GM10847 (cell line): ENCODE data around the gene WDR76.

ENCODE experiments used
- POLR2A ChIP-seq: IDR thresholded peaks from 2 replicates; pipeline ENCODE4 v1.6.1; 2011; ENCODE audit not compliant: insufficient read length; ENCODE audit errors: extremely low read depth

Gene WDR76

DNA sequence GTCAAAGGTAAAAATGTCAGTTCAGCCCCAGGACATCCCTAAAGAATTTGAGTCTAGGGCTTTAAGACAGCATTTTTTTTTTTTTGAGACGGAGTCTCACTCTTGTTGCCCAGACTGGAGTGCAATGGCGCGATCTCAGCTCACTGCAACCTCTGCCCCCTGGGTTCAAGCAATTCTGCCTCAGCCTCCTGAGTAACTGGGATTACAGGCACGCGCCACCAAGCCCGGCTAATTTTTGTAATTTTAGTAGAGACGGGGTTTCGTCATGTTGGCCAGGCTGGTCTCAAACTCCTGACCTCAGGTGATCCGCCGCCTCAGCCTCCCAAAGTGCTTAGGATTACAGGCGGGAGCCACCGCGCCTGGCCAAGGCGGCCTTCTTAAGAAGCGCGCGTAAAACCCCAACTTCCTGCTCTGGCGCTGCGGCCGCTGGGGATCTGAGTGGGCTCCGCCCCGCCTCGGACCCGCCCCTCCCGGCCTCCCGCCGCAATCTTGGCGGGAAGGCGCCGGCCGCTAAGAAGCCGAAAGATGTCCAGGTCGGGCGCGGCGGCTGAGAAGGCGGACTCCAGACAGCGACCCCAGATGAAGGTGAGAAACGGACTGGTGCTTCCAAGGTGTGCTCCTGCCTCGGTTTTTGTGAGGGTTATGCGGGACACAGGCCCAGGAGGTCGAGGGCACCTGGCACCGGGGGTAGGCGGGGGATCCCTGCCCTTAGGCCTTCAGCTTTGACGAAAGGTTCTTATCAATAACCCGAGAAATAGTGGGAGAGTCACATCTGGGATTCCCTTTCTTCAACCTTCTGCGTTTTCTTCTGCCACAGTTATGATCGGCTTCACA is at the start of gene WDR76:
Gene WDR76 (plus strand): TSS at position 495 of the 834 bp plus-strand sequence. CDS start 31 bp downstream, at position 526.
- TF ChIP-seq POLR2A = peak; percentile 24

DNA sequence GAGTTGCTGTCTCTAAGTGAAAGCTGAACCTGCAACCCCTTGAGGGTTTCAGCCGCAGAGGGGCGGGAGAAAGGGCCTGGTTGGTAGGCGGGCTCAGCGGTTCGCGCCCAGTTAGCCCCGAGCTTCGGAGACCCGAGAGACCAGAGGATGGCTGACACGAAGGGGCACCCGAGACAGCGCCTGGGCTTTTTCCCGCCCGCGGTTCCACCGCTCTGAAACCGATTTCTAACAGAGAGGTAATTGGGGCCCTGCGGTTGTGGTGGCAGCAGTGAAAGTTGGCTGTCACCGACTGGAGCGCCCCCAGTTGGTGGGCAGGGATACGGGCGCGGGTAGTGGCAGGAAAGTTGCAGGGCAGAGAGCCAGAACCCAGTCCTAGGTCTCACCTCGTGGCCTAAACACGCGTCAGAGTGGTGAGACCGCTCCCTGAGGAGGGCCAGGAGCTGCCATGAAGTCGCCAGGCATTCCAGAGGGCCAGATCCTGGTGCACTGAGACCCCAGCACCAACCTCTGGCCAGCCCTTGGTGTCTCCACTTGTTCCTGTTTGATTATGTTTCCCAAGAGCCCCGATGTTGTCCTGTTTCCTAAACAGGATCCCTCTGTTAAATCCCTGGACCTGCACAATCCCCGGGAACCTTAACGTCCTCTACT is 49.4 kb upstream of the WDR76 start:
- TF ChIP-seq POLR2A = peak; percentile 38

DNA sequence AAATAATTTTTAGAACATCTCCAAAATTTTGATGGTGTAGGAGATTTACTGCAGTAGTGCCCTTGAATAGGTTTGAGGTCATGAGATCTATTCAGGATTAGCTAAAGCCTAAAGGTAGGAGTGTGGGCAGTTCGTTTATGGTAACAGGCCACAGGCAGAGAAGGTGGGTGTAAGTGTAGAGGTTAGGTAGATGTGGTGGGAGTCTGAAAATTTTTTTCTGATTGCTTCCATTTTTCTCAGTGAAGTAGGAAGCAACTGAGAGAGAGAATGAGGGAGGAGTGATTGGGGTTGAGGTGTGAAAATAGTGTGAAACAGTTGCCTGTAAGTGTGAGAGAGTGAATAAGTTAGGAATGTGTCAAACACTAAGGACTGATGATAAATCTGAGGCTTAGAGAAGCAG is 47.8 kb upstream of the WDR76 start:
- TF ChIP-seq POLR2A = no peak

DNA sequence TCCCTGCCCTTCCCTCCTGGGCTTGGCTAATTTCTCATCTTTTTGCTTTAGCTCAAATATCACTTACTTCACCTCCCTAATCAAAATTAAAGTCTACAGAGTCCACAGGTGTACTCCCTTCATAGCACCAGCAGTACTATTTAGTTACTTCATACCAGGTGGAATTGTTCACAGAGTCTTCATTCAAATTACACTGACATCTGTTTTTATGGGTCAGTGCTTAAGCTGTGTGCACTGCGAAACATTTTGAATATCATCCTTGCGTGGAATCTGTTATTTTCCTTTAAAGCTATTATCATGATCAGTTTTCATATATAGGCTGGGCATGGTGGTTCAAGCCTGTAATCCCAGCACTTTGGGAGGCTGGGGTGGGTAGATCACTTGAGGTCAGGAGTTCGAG is 37.4 kb upstream of the WDR76 start:
- no peak for TF ChIP-seq POLR2A

DNA sequence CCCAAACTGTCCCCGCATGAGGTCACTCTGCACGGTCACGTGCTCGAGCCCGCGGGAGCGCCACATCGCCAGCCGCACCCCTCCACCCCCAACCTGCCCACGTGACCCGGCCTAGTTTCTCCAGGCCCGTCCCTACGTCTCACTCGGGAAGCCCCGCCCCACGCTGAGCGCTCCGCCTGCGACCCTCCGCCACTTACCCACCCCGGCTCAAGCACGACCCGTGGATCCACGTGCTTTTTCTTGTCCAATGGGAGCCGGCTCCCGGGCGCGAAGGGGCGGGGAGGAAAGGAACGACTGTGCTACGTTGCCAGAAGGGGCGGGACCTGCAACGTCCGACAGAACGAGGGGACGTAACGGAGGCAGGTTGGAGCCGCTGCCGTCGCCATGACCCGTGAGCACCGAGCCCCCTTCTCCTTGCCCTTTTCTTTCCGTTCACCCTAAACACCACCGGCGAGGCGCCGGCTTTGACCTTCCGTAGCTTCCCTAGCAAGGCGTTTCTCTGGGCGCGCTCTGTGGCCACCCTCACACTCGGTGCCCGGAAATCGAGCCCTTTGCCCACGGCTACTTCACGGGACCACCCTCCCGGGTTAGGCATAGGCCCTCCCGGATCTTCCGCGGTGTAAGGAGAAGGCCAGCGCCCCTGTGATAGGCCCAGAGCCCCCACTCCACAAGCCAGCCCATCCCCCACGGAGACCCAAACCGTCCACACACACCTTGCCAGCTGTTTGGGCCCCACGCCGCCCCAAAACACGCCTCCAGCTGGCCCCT is 34.6 kb upstream of the WDR76 start, which contains the start of gene SERF2:
Gene SERF2 (plus strand): TSS at position 328 of the 768 bp plus-strand sequence. CDS start 57 bp downstream, at position 385.
- peak; percentile 90 for TF ChIP-seq POLR2A

DNA sequence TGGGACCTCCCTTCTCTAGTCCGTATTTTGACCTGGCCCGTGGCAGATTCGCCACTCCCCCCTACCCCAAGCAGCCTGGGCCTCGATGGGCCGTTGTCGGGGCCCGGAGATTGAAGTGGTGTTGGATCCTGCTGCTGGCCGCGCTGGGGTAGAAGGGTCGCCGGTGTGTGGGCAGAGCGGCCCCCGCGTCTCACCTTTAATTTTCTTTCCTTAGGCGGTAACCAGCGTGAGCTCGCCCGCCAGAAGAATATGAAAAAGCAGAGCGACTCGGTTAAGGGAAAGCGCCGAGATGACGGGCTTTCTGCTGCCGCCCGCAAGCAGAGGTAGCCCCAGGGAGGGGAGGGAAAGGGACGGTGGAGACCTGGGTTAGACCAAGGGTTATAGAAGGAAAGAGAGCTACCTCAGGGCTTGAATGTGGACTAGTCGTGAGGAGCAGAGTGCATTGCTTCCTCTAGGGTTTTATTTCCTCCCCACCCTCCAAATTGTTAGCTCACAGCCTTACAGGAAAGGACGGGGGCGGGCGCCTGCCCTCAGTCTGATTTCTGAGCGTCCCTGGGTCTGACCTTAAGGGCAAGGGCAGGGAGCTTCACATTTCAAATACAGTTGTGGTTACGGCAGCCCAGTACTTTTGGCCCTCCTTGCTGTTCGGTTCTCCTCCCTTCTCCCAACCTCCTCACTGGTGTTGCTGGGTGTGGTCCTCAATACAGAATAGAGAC is 33.9 kb upstream of the WDR76 start:
- no peak for TF ChIP-seq POLR2A

DNA sequence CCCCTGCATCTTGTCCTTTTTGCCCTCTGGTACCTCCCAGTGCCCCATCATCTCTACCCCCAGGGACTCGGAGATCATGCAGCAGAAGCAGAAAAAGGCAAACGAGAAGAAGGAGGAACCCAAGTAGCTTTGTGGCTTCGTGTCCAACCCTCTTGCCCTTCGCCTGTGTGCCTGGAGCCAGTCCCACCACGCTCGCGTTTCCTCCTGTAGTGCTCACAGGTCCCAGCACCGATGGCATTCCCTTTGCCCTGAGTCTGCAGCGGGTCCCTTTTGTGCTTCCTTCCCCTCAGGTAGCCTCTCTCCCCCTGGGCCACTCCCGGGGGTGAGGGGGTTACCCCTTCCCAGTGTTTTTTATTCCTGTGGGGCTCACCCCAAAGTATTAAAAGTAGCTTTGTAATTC is 33.2 kb upstream of the WDR76 start:
- TF ChIP-seq POLR2A = no peak

DNA sequence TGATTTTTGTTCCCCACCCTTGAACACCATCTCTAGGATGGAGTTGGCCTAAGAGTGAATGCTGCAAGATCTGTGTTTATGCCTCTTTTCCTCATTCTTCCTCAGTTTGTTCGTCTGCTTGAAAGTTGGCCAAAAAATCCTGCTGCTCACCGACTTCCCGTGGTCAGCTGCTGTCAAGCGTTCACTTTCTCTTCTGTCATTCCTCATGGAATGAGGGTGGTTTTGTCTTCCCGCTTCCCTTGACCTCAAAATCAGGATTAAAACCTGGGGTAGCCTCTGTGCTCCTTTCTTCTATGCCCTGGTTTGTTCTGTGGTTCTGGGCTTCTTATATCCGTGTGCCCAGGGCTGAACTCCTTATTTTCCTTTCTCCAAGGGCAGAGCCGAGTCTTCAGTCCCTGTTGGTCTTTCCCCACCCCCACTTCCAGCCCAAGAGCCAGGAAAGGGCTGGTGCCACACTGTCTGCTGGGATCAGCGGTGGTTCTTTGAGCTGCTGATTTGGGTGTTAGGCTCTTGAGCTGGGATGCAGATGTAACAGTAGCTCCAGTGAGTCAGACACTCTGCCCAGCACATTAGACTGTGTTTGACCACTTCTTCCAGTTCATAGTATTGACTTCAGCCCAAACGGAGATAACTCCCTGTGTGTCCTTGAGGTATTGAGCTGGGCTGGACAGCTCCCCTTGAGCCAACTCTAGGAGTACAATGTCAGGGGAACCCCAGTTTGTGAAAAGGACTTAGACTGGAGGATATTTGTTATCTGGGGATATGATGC is 32.3 kb upstream of the WDR76 start:
- TF ChIP-seq POLR2A = no peak

DNA sequence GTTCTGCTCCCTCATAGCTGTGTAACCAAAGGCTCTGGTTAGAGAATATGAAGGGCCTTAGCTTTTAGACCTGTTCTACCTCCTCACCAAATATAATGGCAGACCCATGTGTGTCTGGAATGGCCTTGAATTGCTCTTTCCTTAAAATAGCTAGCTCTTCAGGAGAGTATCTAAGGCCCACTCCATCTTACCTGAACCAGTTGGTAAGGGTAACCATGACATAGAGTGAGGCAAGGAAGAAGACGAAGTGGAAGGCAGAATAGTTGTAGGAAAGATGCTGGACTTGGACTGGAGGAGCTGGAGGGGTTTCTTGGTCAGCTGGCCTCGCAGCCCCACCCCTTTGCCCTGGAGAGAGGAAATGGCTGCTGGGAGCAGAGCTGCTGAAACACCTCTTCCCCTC is 31.6 kb upstream of the WDR76 start:
- no peak for TF ChIP-seq POLR2A

DNA sequence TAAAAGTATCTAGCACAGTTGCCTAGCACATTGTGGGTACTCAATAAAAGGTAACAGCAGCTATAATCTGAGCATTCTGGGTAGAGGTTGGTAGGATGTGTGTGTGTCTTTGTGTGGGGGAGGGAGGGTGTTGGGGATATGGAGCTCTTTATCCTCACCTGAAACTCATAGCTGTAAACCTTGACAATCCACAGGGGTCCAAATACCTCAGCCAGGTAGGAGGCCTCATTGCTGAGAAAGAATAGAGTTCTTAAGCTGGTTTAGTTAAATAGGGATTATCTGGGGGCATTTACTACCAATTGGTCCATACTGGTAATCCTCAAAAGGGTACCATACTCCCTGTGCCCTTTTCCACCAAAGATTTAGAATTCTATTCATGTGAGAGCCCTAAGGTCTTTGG is 30.8 kb upstream of the WDR76 start:
- no peak for TF ChIP-seq POLR2A

DNA sequence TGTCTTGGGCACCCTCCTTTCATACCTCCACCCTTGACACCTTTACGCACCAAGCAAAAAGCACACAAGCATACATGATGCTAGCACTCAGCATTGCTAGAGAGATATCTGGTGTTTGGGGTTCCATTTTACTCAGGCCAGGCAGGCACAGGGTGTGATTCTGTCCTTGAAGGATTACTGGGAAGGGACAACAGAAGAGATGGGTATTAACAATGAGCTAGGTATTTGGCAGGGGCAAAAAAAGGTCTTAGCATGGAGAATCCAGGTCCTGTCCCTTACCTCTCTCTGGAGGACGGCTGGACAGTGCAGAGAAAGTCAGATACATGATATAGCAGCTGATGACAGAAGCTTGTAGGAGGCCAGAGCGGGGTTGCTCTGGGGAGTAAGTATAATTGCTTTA is 30.2 kb upstream of the WDR76 start:
- no peak for TF ChIP-seq POLR2A

DNA sequence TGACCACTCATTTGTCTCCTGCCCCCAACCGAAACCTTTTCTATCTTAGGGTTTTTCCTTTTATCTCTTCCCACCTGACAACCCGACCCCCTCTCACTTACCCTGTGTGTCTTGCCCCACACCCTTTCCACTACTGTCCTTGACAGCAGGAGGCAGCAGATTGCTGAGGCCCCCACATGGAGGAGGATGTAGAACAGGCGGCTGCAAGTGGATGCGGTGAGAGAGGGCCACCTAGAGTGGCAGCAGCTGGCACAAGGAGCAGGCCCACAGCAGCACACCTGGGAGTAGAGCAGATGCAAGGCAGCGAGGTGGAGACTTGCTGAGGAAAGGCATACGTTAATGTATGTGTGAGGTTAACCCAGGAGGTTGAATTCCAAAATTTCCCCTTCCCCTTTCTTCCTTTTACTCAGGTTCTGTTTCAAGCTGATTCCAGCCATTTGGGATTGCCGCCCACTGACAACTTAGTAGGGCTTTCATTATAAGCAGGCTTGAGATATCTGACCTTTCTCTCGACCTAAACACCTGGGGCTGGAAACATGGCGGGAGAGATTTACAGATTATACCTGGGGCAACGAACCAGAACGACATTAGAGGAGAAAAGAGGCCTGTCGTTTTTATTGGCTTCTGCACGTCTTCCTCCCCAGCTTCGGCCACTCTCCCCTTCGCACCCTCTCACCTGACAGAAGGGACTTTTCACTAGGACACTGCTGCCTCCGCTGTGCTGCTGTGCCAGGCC is 27.4 kb upstream of the WDR76 start:
- TF ChIP-seq POLR2A = no peak

DNA sequence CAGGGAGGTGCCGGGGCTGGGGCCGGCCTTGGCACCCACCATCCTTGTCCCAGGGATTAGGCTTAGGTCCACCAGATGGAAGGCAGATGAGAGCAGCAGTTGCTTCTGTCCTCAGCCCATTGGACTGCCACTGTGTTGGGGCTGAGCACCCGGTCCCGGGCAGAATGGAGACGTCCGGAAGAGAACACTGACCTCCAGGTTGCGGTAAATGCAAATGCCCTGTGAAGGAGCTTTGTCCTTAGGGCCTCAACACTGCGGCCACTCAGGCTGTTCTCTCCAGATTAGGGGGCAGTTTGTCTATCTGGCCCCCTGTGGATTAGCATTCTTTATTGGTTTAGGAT is 26.9 kb upstream of the WDR76 start, which contains the start of gene SERINC4:
Gene SERINC4 (minus strand): TSS at position 276 of the 341 bp plus-strand sequence. CDS start 234 bp downstream, at position 42.
- no peak for TF ChIP-seq POLR2A

DNA sequence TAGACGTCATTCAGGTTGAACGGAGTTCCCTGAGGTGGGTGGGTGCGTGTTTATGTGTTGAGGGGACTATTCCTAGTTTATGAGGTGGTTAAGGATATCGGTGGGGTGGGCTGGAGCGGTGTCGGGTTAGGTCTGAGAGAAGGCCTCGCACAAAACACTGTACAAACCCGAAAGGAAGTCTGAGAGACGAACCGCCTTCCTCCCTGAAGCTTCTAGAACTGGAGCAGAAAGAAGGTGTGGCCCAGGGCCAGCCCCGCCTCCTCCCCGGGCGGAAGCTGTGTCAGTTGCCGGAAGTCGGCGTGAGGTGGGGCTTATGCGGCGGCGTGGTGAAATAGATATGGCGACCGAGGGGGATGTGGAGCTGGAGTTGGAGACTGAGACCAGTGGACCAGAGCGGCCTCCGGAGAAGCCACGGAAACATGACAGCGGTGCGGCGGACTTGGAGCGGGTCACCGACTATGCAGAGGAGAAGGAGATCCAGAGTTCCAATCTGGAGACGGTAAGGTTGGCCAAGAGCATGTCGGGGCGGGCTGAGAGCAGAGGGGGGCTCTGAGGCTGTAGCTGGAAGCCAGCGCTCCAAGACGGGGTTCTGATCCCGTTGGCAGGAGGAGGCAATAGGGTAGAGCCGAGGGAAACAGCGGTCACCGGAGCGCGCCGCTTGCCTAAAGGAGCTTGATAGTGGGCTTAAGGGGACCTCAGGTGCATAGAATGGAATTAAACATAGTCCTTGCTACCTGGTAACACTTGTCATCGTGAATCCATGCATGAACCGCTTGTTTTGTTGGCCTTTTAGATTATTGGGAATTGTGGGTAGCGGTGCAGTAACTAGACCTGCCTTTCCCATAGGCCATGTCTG is 26.3 kb upstream of the WDR76 start, which contains the start of gene HYPK:
Gene HYPK (plus strand): TSS at position 314 of the 856 bp plus-strand sequence. CDS start 24 bp downstream, at position 338.
- peak; percentile 67 for TF ChIP-seq POLR2A
